SU-DHL-6 (cell line): ENCODE data around the gene ARHGAP44.

Experiments
- CTCF ChIP-seq: fragments of 200-600 bp; sonication (generic); IDR thresholded peaks from one replicate; pipeline ENCODE4 v1.5.1; 2017; ENCODE audit warnings: antibody characterized with exemption, mild to moderate bottlenecking, low read length, moderate library complexity; ENCODE audit not compliant: insufficient read depth, poor library complexity, severe bottlenecking
- EZH2phosphoT487 ChIP-seq: fragments of 200-600 bp; sonication (generic), shearing (Covaris generic); conservative IDR thresholded peaks from 2 replicates; pipeline ENCODE4 v1.6.1; 2018; ENCODE audit warnings: mild to moderate bottlenecking, antibody characterized with exemption, low read length, moderate library complexity, mixed read lengths

- TF ChIP-seq CTCF (no peak), EZH2phosphoT487 (no peak)
Measured at GRCh38 chr17:12992676-12993075, 203.4 kb downstream of the ARHGAP44 start.
